Measurements from ENCODE around the gene TSNAXIP1. TPM values are rescaled to one million over a fixed set of nuclear protein-coding genes. Genes with fewer than 3 reads are reported as not detected.

The TSNAXIP1 gene
- total RNA-seq, 2 donors from 2014 or later: 2.1 to 8.0 TPM

DNA sequence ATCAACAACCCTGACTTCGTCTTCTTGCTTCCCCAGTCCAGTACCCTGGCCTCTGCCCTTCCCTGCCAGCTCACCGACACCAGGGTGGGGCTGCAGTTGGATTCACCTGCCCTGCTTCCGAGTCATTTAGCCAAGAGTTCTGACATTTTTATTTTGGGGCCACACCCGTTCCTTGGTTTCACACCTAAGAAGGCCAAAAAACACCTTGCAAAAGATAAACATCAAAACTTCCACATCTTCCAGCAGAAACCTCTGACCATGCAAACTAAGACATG, 45.8 kb upstream of the TSNAXIP1 start:
- H3K27me3 ChIP-seq (replicated peaks; ENCODE audit: insufficient read depth): no peaks in the 10 kb centered on the region
- DNase-seq (ENCODE audit: low spot score): no peak
- no peaks in the 10 kb centered on the region for H3K4me1 ChIP-seq (replicated peaks)
- H3K27ac ChIP-seq: no peak overlapping the region
- intact Hi-C loops (cut with DNase I): no loop called here
- no peaks in the 10 kb centered on the region for H3K36me3 ChIP-seq
- no peak overlapping the region for H3K4me3 ChIP-seq
- WGBS: 75% methylated on average over 4 of the region's 4 CpGs
- H3K9me3 ChIP-seq: no peaks in the 10 kb centered on the region
- TF ChIP-seq POLR2AphosphoS5 (IDR thresholded peaks at IDR 0.05) (no peak), POLR2A (IDR thresholded peaks at IDR 0.05) (no peak)
- TF ChIP-seq, protein P1, sequence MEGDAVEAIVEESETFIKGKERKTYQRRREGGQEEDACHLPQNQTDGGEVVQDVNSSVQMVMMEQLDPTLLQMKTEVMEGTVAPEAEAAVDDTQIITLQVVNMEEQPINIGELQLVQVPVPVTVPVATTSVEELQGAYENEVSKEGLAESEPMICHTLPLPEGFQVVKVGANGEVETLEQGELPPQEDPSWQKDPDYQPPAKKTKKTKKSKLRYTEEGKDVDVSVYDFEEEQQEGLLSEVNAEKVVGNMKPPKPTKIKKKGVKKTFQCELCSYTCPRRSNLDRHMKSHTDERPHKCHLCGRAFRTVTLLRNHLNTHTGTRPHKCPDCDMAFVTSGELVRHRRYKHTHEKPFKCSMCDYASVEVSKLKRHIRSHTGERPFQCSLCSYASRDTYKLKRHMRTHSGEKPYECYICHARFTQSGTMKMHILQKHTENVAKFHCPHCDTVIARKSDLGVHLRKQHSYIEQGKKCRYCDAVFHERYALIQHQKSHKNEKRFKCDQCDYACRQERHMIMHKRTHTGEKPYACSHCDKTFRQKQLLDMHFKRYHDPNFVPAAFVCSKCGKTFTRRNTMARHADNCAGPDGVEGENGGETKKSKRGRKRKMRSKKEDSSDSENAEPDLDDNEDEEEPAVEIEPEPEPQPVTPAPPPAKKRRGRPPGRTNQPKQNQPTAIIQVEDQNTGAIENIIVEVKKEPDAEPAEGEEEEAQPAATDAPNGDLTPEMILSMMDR (IDR thresholded peaks at IDR 0.05): no peak

DNA sequence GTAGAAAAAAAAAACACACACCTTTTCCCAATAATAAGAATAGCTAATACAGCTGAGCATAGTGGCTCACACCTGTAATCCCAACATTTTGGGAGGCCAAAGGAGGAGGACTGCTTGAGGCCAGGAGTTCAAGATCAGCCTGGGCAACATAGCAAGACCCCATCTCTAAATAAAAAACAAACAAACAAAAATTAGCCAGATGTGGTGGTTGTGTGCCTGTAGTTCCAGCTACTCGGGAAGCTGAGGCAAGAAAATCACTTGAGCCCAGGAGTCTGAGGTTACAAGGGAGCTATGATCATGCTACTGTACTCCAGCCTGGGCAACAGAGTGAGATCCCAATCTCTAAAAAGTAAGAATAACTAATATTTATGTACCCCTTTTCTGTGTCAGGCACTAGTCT, 44.8 kb upstream of the TSNAXIP1 start:
- Histone ChIP-seq H3K36me3 (no peaks in the 10 kb centered on the region), H3K9me3 (no peaks in the 10 kb centered on the region), H3K4me1 (replicated peaks) (no peaks in the 10 kb centered on the region), H3K27ac (no peak overlapping the region), H3K27me3 (replicated peaks; ENCODE audit: insufficient read depth) (no peaks in the 10 kb centered on the region), H3K4me3 (no peak overlapping the region)
- no peak for DNase-seq (ENCODE audit: low spot score)
- 91% methylated on average over 1 of the region's 1 CpG for WGBS
- intact Hi-C loops (cut with DNase I): no loop called here
- TF ChIP-seq, protein P1 (IDR thresholded peaks at IDR 0.05): no peak
- TF ChIP-seq POLR2A (IDR thresholded peaks at IDR 0.05): no peak
- TF ChIP-seq POLR2AphosphoS5 (IDR thresholded peaks at IDR 0.05): no peak

DNA sequence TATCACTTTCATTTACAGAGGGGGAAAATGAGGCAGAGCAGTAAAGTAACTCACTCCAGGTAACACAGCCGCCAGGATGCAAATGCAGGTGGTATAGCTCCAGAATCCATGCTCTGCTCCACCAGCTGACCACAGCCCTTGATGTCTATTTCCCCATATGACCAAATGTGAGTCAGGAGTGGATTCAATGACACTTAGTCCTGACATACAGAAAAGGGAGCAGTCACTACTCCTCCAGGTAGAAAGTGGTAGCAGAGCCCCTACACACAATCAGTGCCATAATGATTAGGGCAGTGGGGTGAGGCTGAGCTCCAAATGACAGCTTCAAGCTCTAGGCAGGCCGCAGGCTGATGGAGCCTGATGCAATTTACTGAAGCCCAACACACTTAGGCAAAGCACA, 44.3 kb upstream of the TSNAXIP1 start:
- TF ChIP-seq POLR2AphosphoS5 (IDR thresholded peaks at IDR 0.05) (no peak), POLR2A (IDR thresholded peaks at IDR 0.05) (no peak)
- TF ChIP-seq, protein P1 (IDR thresholded peaks at IDR 0.05): no peak
- WGBS: 98% methylated on average over 2 of the region's 2 CpGs

DNA sequence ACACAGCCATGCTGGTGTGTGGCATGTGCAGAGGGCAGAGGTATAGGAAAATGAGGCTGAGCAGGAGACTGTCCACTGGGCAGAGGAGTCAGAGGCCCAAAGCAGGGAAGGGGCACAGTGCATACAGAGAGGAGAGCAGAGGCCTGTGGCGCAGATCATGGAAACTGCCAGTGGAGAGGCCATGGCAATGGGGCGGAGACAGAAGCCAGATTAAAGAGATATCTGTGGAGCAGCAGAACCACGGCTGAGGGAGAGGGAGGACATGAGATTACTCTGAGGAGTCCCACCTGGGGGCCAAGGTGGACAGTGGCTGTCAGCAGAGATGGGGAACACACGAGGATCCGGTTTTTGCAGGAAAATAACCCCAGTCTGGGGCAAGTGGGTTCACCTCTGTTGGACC, 43.6 kb upstream of the TSNAXIP1 start:
- no peaks in the 10 kb centered on the region for H3K27me3 ChIP-seq (replicated peaks; ENCODE audit: insufficient read depth)
- H3K9me3 ChIP-seq: no peaks in the 10 kb centered on the region
- H3K27ac ChIP-seq: no peak overlapping the region
- intact Hi-C loops (cut with DNase I): no loop called here
- 96% methylated on average over 5 of the region's 5 CpGs for WGBS
- no peak overlapping the region for H3K4me3 ChIP-seq
- H3K36me3 ChIP-seq: no peaks in the 10 kb centered on the region
- TF ChIP-seq POLR2A (IDR thresholded peaks at IDR 0.05) (no peak), POLR2AphosphoS5 (IDR thresholded peaks at IDR 0.05) (no peak)
- TF ChIP-seq, protein P1 (IDR thresholded peaks at IDR 0.05): no peak
- no peaks in the 10 kb centered on the region for H3K4me1 ChIP-seq (replicated peaks)
- no peak for DNase-seq (ENCODE audit: low spot score)

More for the DNA sequence above, 44.3 kb upstream of the TSNAXIP1 start:
- no peak for DNase-seq (ENCODE audit: low spot score)
- H3K36me3 ChIP-seq: no peaks in the 10 kb centered on the region
- intact Hi-C loops (cut with DNase I): no loop called here
- no peaks in the 10 kb centered on the region for H3K9me3 ChIP-seq
- no peaks in the 10 kb centered on the region for H3K4me1 ChIP-seq (replicated peaks)
- no peak overlapping the region for H3K4me3 ChIP-seq
- H3K27ac ChIP-seq: no peak overlapping the region
- no peaks in the 10 kb centered on the region for H3K27me3 ChIP-seq (replicated peaks; ENCODE audit: insufficient read depth)

DNA sequence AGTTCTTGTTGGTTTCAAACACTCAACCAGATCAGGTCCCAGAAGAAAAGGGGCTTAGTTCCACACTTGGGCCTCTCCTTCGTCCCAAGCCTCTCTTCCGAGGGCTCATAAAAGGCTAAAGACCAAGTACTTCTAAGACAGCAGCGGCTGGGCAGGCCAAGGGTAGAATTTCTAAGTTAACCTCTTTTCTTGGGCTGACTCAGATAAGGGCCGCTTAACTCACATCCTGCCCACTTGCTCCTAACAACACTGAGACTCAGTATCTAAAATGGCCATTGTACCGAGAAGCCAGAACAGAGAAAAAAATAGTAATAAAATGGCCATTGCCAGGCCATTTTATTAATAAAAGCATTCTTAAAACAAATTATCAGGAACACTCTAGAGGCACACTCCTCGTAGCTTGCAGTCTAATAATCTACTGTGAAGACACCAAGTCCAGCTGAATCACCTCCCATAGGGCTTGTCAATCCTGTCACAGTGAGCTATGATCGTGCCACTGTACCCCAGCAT, 42.5 kb upstream of the TSNAXIP1 start:
- TF ChIP-seq, protein P1 (IDR thresholded peaks at IDR 0.05): no peak
- TF ChIP-seq POLR2A (IDR thresholded peaks at IDR 0.05) (no peak), POLR2AphosphoS5 (IDR thresholded peaks at IDR 0.05) (no peak)
- Histone ChIP-seq H3K9me3 (no peaks in the 10 kb centered on the region), H3K27ac (no peak overlapping the region), H3K36me3 (no peaks in the 10 kb centered on the region), H3K4me3 (no peak overlapping the region), H3K4me1 (replicated peaks) (no peaks in the 10 kb centered on the region), H3K27me3 (replicated peaks; ENCODE audit: insufficient read depth) (no peaks in the 10 kb centered on the region)
- intact Hi-C loops (cut with DNase I): no loop called here
- no peak for DNase-seq (ENCODE audit: low spot score)
- 90% methylated on average over 7 of the region's 7 CpGs for WGBS
